Transverse colon (tissue), 4 donors: ENCODE results near the gene PRLR.

ENCODE experiments used
- CTCF ChIP-seq, 5 experiments: fragments of 200-600 bp in 3 of 5; fragments of 450-650 bp in 2 of 5; sonication (generic) in 3 of 5; IDR thresholded peaks; 1 replicate in 2 of 5; 2 replicates in 3 of 5; pipeline ENCODE4 v1.5.1; 2016 to 2017; ENCODE audit warnings: antibody characterized with exemption in 5 of 5, inconsistent platforms in 3 of 5, mild to moderate bottlenecking in 2 of 5, moderate library complexity in 1 of 5
- EP300 ChIP-seq: sonication (generic); formaldehyde crosslinking; IDR thresholded peaks from one replicate; pipeline ENCODE4 v1.6.1; 2017; ENCODE audit warnings: antibody characterized with exemption, low read depth
- POLR2A ChIP-seq: fragments of 450-650 bp; IDR thresholded peaks from one replicate; pipeline ENCODE4 v1.6.1; 2016; ENCODE audit warnings: antibody characterized with exemption, mild to moderate bottlenecking, moderate library complexity
- POLR2AphosphoS5 ChIP-seq, 3 donors: sonication (generic); formaldehyde crosslinking; IDR thresholded peaks; one replicate each; pipeline ENCODE4 v1.6.1; 2016; ENCODE audit warnings: antibody characterized with exemption in 3 of 3

- TF ChIP-seq CTCF (IDR thresholded peaks at IDR 0.05) (no peak), POLR2AphosphoS5 (IDR thresholded peaks at IDR 0.05) (no peak), POLR2A (no peak), EP300 (no peak)
These were observed 225.5 kb downstream of the PRLR start for GRCh38 chr5:35004771-35005170.
